Endothelial cell of umbilical vein (primary cell): ENCODE measurements around the gene NLGN1.
"Not testable (repeated sequence)": the region's sequence is repeated elsewhere in the genome, so short reads cannot be mapped to it uniquely, and the experiment has no call there.

Source experiments
- EZH2 ChIP-seq: IDR thresholded peaks from 2 replicates; pipeline ENCODE4 v1.6.1; 2012; ENCODE audit warnings: borderline replicate concordance, low read depth, mild to moderate bottlenecking, moderate library complexity, low read length, inconsistent platforms; ENCODE audit not compliant: severe bottlenecking
- MAX ChIP-seq: IDR thresholded peaks from 2 replicates; pipeline ENCODE4 v1.6.1; 2011; ENCODE audit not compliant: insufficient read depth, insufficient read length
- MYC ChIP-seq: IDR thresholded peaks from one replicate; pipeline ENCODE4 v1.6.1; 2011; ENCODE audit warnings: mild to moderate bottlenecking, low read depth, low read length
- POLR2A ChIP-seq: IDR thresholded peaks from 2 replicates; pipeline ENCODE4 v1.6.1; 2012; ENCODE audit warnings: low read depth, mild to moderate bottlenecking, control low read depth, low read length
- POLR2AphosphoS5 ChIP-seq: IDR thresholded peaks from 2 replicates; pipeline ENCODE4 v1.6.1; 2012; ENCODE audit warnings: low read depth, mild to moderate bottlenecking, control low read depth, low read length, moderate library complexity; ENCODE audit not compliant: insufficient read depth
- TF ChIP-seq, protein P1 (sequence below), 2 donors: IDR thresholded peaks; 1 replicate in 1 of 2; 2 replicates in 1 of 2; pipeline ENCODE4 v1.5.1; 2011; ENCODE audit warnings: low read length in 2 of 2, mild to moderate bottlenecking in 2 of 2, moderate library complexity in 2 of 2, control low read depth in 1 of 2, inconsistent platforms in 1 of 2, low read depth in 1 of 2; ENCODE audit not compliant: insufficient read depth in 1 of 2; ENCODE audit errors: extremely low read depth in 1 of 2

DNA sequence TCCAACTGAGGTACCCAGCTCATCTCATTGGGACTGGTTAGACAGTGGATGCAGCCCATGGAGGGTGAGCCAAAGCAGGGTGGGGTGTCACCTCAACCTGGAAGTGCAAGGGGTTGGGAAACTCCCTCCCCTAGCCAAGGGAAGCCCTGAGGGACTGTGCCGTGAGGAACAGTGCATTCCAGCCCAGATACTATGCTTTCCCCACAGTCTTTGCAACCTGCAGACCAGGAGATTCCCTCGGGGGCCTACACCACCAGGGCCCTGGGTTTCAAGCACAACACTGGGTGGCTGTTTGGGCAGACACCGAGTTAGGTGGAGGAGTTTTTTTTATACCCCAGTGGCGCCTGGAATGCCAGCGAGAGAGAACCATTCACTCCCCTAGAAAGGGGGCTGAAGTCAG is 15.6 kb upstream of the NLGN1 start:
- TF ChIP-seq POLR2A, EZH2, POLR2AphosphoS5, MYC, MAX: not testable (repeated sequence)
- TF ChIP-seq, protein P1, sequence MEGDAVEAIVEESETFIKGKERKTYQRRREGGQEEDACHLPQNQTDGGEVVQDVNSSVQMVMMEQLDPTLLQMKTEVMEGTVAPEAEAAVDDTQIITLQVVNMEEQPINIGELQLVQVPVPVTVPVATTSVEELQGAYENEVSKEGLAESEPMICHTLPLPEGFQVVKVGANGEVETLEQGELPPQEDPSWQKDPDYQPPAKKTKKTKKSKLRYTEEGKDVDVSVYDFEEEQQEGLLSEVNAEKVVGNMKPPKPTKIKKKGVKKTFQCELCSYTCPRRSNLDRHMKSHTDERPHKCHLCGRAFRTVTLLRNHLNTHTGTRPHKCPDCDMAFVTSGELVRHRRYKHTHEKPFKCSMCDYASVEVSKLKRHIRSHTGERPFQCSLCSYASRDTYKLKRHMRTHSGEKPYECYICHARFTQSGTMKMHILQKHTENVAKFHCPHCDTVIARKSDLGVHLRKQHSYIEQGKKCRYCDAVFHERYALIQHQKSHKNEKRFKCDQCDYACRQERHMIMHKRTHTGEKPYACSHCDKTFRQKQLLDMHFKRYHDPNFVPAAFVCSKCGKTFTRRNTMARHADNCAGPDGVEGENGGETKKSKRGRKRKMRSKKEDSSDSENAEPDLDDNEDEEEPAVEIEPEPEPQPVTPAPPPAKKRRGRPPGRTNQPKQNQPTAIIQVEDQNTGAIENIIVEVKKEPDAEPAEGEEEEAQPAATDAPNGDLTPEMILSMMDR (IDR thresholded peaks at IDR 0.05; ENCODE audit: extremely low read depth in 1 of 2, insufficient read depth in 1 of 2, low read depth in 1 of 2, low read length in 2 of 2) = not testable (repeated sequence)
